Measurements from ENCODE around the gene KDM8.
A peak's percentile ranks its signal among the peaks of the same experiment; 100 is the strongest.

KDM8 gene

DNA sequence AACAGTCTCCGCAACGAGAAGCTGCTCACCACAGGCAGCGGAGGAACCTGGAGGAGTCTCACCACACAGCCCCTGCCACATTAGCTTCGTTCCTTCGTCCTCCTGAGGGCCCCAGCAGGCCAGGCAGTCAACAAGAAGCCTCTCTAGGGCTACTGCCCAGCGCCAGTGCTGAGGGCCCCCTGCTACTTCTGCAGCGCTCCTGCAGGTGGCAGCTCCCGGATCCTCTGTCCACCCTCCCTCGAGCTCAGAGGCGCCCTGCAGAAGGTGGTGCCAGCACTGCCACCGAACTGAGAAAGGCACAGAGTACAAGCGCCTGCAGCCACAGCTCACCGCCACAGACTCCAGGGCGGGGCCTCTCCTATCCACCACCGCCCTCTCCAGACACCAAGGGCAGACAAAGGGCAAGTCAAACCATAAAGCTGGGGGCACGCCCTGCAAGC is 27.3 kb downstream of the KDM8 start:
- peak; percentile 69 for DNase-seq (ENCODE audit: low read depth)

DNA sequence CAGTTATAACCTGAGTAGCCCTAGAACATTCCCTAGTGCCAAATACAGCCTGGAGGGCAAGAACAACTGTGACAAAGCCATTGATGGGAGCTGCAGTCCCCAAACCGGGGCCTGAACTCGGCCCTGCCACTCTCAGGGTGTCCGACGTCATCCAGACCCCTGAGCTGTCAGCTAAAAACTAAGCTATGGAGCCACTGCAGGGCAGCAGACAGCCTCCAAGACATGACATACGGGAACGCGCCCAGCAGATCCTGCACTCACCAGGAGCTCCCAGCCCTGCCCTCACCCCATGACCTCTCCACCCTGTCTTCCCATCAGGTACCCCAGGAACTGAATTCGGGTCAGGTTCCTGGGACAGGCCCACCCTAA is 28.4 kb downstream of the KDM8 start:
- DNase-seq (ENCODE audit: low read depth), result no peak

DNA sequence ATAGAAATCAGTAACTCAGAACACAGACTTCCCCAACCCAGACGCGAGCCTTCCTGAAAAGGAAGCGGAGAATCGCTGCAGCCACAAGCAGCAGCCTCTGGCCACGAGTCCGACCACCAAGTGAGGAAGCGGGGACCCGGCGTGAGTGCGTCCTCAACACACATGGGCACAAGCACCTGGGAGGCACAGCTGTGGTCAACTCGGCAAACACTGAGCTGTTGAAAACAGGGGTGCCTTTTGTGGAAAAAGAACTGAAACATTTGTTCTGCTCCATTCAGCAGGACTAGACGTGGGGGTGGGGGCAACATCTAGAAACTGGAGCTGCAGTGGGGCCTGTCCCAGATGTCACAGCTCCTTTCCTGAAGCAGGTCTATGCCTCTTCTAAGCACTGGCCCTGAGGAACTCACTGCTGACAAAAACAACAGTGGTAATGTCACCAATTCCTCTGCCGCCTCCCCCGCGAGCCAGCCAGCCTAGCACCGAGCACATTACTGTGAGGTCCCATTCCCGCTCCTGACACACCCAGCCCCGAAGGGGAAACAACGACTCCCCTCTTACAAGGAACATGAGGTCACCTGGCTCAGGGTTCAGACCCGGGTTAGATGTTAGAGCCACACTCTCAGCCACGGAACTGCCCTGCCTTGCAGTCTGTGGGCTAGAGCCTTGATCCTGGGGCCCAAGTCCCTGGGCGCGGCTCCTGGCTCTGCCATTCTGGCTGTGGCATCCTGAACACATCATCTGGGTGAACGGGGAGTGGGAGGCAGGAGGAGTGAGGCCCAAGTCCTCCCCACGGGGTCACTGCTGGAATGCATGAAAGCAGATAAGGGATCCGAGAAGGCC is 29.0 kb downstream of the KDM8 start:
- no peak for DNase-seq (ENCODE audit: low read depth)

DNA sequence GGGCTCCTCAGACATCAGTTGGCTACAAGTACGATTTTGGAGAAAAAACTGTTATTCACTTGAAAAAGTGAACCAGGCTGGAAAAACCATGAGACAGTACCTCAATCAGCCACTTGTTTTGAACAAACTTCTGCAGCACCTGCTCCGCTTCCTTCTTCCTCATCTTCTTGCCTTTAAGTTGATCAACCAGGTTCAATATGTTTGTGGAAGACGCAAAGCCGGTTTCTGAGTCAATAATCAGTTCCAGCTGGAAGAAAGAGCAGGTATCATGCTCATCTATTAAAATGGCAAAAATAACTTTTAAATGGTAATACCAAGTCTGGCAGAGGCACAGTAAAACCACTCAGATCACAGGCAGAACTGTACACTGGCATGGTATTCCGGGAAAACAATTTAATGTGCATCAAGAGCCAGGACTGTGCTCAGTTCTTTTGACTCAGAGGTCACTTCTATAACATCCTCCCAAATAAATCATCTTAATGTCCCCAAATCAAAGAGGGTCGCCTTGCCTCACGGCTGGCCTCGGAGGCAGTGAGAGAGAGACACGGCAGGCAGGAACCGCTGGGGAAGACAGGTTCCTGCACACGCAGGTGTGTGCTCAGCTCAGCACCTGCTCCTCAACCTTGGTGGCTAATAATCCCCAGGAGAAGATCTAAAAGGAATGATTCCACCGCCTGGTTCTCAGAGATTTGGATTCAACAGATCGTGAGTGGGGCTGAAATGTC is 29.7 kb downstream of the KDM8 start:
- no peak for DNase-seq (ENCODE audit: low read depth)

DNA sequence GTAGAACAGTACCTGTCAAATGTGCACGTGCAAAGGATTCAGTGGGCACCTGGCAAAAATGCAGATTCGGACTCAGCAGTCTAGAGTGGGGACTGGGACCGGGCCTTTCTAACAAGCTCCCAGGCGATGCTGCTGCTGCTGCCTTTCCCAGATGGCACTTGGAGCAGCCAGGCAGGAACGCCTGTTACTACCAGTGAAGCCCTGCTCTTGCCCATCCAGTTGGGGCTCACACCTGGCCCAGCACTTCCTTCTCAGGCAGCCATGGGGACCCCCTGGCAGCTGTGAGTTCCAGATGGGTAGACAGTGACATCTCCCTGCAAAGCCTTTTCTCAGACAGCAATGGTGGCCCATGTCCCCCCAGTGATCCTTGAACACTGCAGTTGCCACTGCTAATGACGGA is 30.4 kb downstream of the KDM8 start:
- DNase-seq (ENCODE audit: low read depth), result no peak

DNA sequence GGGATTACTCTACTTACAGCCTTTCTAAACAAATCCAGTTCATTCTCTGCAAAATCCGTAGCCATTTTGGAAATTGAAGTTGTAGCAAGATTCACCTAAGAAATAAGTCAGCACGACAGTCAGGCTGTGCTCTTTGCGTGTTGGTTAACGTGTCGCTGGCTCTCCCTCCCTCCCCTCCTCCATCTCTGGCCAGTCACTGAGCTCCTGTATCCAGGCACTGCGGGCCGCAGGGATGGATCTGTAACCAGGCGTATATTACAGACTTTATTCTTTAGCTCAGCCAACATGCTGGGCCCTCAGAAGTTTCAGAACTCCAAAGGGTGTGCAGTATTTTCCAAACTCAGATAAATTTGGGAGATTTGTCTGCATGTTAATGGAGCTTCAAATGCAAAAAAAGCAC is 30.8 kb downstream of the KDM8 start:
- no peak for DNase-seq (ENCODE audit: low read depth)

DNA sequence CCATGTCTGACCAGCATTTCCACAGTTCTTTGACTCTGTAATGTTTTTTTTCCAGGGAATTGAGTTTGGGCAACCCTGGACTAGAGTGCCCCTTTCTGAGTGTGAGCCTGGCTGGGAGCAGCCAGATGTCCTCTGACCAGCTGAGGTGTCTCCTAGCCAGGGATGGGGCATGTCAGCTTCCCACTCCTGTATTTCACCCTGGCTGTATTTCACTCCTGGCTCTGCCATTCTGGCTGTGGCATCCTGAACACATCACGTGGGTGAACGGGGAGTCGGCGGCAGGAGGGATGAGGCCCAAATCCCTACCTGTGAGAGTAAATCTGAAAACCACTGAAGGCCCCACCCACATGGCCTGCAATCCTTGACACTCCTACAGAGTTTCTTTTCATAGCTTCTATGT is 31.3 kb downstream of the KDM8 start:
- no peak for DNase-seq (ENCODE audit: low read depth)

DNA sequence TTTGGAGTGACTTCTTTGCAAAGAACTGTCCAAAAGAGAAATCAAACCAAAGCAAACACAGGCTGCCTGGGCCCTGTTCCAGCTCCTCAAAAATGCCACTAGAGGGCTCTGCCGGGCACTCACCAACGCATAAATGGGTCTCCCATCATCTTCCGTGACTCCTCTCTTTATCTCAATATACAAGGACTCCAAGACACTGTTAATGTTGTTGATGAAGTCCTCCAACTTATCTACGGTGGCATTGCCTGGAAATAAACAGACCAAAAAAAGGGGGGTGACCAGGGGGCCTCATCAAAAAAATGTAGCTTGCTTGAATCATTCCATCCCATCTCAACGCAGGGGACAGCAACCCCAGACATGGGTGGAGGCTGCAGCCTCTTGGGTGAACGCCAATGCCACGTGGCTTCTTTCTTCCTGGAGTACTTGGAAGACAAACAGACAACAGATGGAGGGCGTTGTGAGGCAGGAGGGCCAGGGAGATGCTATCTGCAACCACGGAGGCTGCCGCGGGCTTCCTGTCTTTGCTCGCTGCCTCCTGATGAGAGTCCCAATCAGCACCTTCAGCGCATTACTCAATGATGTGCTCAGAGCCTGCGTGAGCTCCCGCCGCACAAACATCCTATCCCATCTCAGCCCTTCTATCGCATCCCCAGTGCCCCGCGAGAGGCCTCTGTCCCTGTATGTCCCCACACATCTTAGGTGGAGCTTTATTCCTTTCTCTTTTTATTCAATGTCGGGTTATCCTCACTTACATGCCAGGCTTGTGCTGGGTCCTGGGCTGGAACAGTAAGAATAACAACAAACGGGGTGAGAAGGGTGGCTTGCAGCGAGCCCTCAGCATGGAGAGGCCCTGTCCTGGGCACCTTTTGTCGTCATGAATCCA is 32.0 kb downstream of the KDM8 start:
- DNase-seq (ENCODE audit: low read depth), result peak; percentile 86

DNA sequence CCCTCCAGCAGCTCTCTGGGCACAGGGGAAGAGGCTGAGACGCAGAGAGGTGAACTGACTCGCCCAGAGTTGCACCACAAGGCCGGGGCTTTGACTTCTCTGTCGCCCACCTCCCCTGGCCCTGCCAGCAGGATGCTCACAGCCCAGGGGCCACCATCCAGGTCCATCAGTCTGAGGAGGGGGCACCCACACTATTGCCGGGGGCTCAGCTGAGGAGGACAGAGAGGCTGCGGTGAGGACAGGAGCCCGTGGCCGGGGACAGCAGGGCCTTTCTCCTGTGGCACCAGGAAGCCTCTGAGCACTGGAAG is 32.6 kb downstream of the KDM8 start:
- no peak for DNase-seq (ENCODE audit: low read depth)

DNA sequence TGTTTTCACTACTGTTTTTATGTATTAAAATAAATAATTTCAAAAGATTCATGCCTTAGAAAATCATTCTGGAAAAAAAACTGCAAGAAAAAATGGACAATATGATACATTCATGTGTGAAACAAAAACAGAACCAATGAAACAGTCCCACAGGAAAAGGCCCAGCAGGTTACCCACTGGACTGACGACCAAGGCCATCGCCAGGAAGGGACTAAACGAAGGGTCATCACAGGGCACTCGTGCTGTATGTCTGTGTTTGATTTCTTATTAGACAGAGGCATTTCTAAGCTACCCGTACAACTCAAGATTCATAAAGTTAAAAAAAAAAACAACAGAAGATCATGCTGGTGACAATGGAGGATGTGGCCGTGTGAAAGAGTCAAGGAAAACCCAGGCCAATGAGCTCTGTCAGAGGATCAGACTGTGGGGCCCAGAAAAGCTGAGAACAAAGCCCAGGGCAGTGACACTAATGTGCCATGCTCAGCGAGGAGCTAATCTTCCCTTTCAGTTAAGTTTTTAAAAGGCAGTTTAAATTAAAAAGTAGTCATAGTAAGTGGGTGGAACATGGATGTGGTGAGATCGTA is 33.4 kb downstream of the KDM8 start:
- DNase-seq (ENCODE audit: low read depth), result no peak

DNA sequence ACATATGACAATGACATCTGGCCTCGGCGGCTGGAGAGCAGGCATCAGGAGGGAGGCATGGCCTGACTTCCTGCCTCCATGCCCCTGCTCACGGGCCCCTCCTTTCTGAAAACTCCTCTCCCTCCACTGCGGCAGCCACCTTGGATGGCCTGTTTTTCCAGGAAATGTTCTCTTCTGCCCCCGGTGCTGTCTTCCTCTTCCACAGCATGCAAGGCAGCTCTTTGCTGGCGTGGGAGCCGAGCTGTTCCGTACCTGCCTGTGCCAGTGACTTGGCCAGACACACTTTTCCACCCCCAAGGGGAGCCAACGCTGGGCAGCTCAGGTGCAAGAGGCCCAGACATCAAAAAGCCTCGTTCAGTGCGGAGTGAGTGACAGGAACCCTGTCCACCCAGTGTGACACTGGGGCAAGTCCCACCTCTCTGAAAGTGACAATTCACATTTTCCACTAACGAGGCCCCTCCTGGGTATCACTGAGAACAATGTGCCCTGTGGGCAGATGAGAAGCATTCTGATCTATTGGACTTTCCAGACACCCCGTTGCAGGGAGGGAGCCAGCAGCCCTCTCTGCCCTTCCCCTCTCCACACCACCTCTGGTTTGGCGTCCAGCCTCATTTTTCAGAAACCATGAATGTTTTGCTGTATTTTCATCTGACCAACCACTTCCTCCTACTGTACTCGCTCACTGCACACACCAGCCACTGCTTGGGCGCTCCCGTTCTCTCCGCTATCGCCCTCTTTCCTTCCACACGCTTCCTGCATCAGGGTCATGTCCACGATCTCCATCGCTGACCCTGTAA is 34.1 kb downstream of the KDM8 start:
- DNase-seq (ENCODE audit: low read depth), result peak; percentile 52

DNA sequence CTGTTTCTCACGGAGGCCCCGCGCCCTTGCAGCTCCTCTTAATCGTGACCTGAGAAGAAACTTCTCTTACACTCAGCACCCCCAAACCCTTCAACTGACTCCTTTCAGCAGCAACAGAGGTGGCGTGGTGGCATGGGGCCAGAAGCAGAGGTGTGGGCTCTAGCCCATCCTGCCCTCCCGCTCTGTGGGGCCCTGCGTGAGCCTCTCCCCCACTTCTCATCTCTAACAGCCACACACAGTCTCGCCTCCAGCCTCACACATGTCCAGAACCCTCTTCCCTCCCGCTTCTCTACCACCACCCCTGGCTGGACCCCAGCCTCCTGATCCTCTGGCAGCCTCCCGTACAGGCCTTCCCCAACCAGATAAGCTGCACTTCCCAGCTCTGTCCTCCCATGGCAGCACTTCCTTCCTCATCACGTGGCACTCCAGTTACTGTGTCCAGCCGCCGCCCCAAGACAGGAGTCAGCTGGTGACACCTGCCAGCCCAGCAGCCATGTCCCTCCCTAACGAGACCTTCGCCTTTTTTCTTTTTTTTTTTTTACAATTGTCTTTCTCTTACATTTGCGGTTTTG is 34.8 kb downstream of the KDM8 start:
- DNase-seq (ENCODE audit: low read depth), result peak; percentile 20

DNA sequence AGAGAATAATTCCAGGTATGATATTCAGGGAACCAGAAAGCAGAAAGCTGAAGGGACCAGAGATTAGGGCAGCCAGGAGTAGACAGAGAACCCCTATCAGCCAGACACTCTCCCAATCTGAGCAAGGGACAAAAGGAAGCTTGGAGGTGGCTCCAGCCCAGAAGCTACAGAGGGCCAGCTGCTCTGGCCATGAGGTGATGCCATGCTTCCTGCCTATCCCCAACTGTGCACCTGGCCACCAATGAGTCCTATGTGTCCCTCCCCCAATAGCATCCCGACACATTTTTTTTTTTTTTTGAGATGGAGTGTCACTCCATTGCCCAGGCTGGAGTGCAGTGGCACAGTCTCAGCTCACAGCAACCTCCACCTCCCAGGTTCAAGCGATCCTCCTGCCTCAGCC is 35.3 kb downstream of the KDM8 start:
- no peak for DNase-seq (ENCODE audit: low read depth)

DNA sequence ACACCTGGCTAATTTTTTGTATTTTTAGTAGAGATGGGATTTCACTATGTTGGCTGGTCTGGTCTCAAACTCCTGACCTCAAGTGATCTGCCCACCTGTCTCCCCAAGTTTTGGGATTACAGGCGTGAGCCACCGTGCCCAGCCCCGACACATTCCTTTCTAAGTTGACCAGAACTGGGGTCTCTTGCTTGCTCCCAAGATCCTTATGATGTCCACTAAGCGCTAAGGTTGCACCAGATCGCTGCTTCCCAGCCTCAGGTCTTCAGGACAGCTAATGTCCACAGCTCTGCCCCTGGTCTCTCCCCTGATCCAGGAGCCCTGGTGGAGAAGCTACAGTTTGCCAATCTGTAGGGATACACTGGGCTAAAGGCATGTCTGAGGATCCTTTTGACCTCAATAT is 35.7 kb downstream of the KDM8 start:
- DNase-seq (ENCODE audit: low read depth), result no peak

DNA sequence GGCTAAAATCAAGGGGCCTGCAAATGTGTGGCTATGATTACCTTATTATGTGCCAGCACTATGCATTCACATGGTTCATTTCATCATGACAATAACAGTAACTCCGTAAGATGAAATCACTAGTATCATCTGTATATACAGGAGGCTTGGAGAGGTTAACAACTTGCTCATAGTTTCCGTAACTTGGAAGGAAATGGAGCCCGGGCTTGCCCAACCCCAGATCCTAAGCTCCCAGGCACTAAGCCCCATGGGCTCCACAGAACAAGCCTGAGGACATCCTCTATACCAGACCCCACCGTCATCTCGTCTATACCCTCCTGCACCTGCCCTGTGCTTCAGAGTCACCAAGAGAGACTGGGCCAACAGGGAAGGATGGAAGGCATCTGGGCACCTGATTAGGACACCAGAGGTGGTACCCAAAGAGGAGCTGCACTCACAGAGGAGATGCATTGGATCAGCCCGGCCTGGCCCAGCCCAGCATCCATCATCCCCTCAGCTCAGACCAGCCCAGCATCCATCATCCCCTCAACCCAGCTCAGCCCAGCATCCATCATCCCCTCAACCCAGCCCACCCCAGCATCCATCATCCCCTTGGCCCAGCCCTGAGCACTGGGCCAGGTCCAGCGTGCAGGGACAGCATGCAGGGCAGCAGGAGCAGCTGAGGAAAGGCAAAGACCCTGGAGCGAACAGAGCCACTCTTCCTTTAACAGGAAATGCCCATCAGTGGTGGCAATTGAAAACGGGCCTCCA is 36.8 kb downstream of the KDM8 start:
- no peak for DNase-seq (ENCODE audit: low read depth)

DNA sequence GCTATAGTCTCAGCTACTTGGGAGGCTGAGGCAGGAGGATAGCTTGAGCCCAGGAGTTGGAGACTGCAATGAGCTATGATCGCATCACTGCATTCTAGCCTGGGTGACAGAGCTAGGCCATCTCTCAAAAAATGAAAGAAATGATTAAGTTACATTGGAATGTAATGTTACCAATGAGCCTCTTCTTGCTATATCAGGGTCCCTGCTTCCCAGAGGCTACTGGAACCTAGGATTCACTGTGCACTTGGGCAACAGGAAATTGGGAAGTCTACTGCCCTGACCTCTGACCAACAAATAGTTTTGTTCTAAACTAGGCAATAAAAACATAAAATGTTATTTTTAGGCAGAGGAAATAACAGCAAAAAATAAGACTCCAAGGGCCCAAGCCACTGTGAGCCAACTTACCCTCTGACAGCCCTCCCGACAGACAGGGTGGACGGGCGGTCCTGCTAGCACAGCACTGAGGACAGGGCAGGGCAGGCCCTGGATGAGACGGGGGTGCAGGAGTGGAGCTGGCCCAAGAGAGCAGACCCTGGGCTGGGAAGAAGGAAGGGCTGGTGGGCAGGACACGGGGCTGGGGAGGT is 37.7 kb downstream of the KDM8 start:
- DNase-seq (ENCODE audit: low read depth), result no peak

DNA sequence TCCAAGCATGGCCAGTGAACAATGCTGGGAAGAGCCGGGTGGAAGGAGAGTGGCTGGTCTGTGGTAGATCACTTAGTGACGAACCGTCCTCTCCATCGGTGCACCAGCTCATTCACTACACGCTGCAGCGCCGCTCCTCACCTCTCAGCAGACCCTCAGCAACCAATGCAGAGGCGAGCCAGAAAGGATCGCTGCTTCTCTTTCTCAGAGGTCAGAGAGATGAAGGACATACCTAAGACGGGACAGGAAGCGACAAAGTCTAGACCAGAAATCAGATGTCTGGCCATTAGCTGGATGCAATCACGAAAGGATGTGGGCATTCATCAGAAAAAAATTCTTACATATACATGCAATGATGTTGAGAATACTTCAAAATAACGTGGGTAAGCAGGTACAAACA is 38.3 kb downstream of the KDM8 start:
- DNase-seq (ENCODE audit: low read depth), result no peak

DNA sequence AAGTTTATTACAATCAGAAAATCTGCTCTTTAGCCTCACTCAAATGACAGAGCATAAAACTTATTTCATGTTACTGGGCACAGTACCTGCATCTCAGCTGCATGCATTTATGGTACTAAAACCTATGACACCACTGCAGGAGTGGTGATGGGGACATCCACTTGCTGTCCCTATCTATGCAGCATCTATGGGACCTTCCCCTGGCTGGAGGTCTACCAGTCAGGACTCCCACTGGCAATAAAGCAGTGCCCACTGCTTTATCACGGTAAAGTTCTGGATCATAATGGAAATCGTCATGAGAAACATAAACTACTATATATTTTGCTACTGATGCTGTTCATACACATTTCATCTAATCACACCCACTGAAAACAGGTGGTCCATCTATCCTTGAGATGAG is 39.1 kb downstream of the KDM8 start:
- DNase-seq (ENCODE audit: low read depth), result no peak

DNA sequence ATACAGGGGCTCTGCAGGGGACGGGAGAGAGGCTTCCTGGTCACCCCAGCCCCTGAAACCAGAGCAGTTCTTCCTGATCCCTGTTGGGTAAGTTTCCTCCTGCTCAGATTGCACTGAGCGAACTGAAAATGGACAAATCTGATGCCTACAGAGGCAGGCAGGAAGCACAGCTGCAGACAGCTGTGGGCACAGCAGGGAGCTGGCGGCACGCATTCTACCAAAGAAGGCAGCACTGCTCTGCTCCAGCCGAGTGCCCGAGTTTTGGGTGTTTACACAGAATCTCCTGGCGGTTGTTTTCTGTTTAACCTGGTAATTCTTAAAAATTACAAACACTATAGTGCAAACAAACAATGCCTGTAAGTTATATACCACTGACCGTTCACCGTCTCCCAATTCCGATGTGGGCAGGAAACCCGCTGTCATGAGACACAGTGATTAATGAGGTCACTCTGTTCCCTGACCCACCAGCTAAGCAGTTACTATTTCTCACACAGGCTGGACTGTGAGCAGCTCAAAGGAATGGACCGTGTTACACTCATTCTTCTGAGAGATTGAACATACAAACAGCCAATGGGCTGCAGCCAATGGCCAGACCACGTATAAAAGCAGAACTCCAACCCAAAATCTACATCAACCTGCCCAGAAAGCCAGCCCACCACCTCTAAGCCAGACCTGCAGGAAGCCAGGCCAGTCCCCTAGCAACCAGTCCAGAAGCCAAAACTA is 39.7 kb downstream of the KDM8 start:
- no peak for DNase-seq (ENCODE audit: low read depth)

Data from activated T-helper 1 cell treated with Interleukin-2 at 50 U/mL for 16 hours (primary cell).